Measurements from ENCODE around the gene WNK2. TPM values are rescaled to one million over a fixed set of nuclear protein-coding genes. Genes with fewer than 3 reads are reported as not detected.

The WNK2 gene
- polyA plus RNA-seq, 1 experiment = not detected

DNA sequence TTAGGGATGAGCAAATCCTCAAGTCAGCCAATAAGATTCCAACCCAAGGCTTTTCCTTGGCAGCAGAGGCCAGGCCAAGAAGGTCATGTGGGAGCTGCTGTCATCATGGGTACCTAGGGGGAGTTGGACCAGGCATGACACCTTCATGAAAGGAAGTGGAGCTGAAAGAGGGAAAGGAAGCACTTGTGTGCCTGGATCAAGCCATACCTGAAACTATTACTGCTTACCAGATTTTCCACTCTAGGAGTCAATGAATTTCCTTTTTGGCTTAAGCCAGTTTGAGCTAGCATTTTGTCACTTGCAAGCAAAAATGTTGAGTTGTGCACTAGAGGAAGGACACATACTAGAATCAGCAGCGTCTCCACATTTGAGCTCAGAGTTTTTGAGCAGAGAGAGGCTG lies 14.5 kb upstream of the WNK2 start:
- DNase-seq (ENCODE audit: low read depth) = no peak
- POLR2A ChIA-PET = no interaction called here
- H3K4me3 ChIP-seq (ENCODE audit: low read depth, low read length) = no peak overlapping the region
- CTCF ChIA-PET = interaction anchor here (1.1 to 1.6 kb wide), 2 partner anchors 9 to 133 kb away, joined by 3 to 6 read pairs; no protein-coding TSS in a partner anchor
- no peaks in the 10 kb centered on the region for H3K36me3 ChIP-seq (ENCODE audit: control insufficient read depth, insufficient read depth, low read length)
- TF ChIP-seq, protein P1, sequence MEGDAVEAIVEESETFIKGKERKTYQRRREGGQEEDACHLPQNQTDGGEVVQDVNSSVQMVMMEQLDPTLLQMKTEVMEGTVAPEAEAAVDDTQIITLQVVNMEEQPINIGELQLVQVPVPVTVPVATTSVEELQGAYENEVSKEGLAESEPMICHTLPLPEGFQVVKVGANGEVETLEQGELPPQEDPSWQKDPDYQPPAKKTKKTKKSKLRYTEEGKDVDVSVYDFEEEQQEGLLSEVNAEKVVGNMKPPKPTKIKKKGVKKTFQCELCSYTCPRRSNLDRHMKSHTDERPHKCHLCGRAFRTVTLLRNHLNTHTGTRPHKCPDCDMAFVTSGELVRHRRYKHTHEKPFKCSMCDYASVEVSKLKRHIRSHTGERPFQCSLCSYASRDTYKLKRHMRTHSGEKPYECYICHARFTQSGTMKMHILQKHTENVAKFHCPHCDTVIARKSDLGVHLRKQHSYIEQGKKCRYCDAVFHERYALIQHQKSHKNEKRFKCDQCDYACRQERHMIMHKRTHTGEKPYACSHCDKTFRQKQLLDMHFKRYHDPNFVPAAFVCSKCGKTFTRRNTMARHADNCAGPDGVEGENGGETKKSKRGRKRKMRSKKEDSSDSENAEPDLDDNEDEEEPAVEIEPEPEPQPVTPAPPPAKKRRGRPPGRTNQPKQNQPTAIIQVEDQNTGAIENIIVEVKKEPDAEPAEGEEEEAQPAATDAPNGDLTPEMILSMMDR (IDR thresholded peaks at IDR 0.05; ENCODE audit: insufficient read depth, low read depth, low read length) = no peak
- H3K27me3 ChIP-seq (ENCODE audit: control insufficient read depth, insufficient read depth, low read length) = peaks cover 4% of the 10 kb centered on the region

DNA sequence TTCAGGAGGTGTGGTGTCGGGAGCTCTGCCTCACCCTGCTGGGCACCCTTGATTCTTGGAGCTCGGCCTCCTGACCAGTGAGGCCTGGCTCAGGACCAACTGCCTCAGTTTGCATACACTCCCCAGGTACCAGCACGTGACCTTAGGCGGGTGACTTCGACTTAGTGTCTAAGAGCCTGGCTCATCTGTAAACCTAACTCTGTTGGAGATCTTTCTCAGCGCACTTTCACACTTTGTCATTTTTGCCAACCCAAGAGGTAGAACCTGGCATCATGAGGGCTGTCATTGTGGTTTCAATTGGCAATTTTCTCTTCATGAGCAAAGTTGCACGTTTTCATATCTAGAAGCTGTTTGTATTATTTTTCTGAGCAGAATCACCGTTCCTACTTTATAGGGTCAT lies 13.4 kb upstream of the WNK2 start:
- Histone ChIP-seq H3K36me3 (ENCODE audit: control insufficient read depth, insufficient read depth, low read length) (no peaks in the 10 kb centered on the region), H3K27me3 (ENCODE audit: control insufficient read depth, insufficient read depth, low read length) (peaks cover 4% of the 10 kb centered on the region), H3K4me3 (ENCODE audit: low read depth, low read length) (no peak overlapping the region)
- DNase-seq (ENCODE audit: low read depth) = no peak
- POLR2A ChIA-PET = no interaction called here
- TF ChIP-seq, protein P1 (IDR thresholded peaks at IDR 0.05; ENCODE audit: insufficient read depth, low read depth, low read length) = no peak
- CTCF ChIA-PET = interaction anchor here (1.1 to 1.6 kb wide), 3 partner anchors 10 to 132 kb away, joined by 3 to 6 read pairs (median 3); no protein-coding TSS in a partner anchor

GRCh38 chr9:93171261-93171990 lies 12.5 kb upstream of the WNK2 start:
- H3K4me3 ChIP-seq (ENCODE audit: low read depth, low read length) = no peak overlapping the region
- no peak for DNase-seq (ENCODE audit: low read depth)
- no peaks in the 10 kb centered on the region for H3K36me3 ChIP-seq (ENCODE audit: control insufficient read depth, insufficient read depth, low read length)
- ChIA-PET CTCF (interaction anchor here (1.6 kb wide), 1 partner anchor 17 kb away, joined by 3 read pairs; no protein-coding TSS in a partner anchor), POLR2A (no interaction called here)
- H3K27me3 ChIP-seq (ENCODE audit: control insufficient read depth, insufficient read depth, low read length) = peaks cover 4% of the 10 kb centered on the region
- TF ChIP-seq, protein P1 (IDR thresholded peaks at IDR 0.05; ENCODE audit: insufficient read depth, low read depth, low read length) = no peak

- CTCF ChIA-PET = no interaction called here
- peaks cover 5% of the 10 kb centered on the region for H3K27me3 ChIP-seq (ENCODE audit: control insufficient read depth, insufficient read depth, low read length)
These were observed 11.1 kb upstream of the WNK2 start for GRCh38 chr9:93172666-93173364.

More at GRCh38 chr9:93172666-93173364, 11.1 kb upstream of the WNK2 start:
- no peak overlapping the region for H3K4me3 ChIP-seq (ENCODE audit: low read depth, low read length)
- TF ChIP-seq, protein P1 (IDR thresholded peaks at IDR 0.05; ENCODE audit: insufficient read depth, low read depth, low read length) = no peak
- DNase-seq (ENCODE audit: low read depth) = no peak
- POLR2A ChIA-PET = no interaction called here
- no peaks in the 10 kb centered on the region for H3K36me3 ChIP-seq (ENCODE audit: control insufficient read depth, insufficient read depth, low read length)
